Amniotic epithelial cell (primary cell): ENCODE measurements around the gene GH2.
"Not testable (repeated sequence)": the region's sequence is repeated elsewhere in the genome, so short reads cannot be mapped to it uniquely, and the experiment has no call there.

Experiments used
- DNase-seq: peaks from one replicate; pipeline ENCODE4 v3.0.0-alpha.2; 2010; ENCODE audit warnings: low read depth

The GH2 gene

DNA sequence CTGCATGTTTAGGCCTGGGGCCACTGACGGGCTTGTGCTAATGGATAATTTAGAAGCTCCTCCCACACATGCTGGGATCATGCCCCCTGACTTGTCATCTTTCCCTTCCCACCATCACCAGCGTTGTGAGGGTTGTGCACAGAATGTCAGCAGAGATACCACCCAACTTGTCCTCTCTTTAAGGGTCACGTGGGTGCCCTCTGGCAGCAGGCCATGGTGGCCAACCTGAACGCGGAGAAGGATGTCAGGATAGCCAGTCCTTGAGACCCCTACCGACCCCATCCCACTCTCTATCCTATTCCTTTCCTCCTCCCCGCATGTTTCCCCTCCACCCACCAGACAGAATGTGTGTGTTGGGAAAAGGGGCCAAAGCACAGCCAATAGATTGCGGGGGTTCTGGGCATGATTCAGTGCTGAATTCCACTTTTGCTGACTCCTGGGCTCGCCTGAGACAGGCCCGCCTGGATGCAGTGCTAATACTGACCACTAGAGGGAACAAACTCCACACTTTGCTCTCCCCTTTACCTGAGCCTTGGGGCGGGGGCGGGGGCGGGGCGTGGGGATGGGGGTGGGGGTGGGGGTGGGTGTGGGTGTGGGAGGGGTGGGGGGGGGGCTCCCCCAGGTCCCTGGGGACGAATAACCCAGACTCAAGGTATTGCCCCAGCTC lies at the start of gene GH2:
Gene GH2 (minus strand): TSS at position 10 of the 667 bp plus-strand sequence. CDS start 143 bp downstream, outside the sequence.
- DNase-seq = peak; percentile 55

GRCh38 chr17:63930951-63931575 lies 49.3 kb upstream of the GH2 start:
- no peak for DNase-seq

- no peak for DNase-seq
Observed at GRCh38 chr17:63929860-63930766, 48.4 kb upstream of the GH2 start.

DNA sequence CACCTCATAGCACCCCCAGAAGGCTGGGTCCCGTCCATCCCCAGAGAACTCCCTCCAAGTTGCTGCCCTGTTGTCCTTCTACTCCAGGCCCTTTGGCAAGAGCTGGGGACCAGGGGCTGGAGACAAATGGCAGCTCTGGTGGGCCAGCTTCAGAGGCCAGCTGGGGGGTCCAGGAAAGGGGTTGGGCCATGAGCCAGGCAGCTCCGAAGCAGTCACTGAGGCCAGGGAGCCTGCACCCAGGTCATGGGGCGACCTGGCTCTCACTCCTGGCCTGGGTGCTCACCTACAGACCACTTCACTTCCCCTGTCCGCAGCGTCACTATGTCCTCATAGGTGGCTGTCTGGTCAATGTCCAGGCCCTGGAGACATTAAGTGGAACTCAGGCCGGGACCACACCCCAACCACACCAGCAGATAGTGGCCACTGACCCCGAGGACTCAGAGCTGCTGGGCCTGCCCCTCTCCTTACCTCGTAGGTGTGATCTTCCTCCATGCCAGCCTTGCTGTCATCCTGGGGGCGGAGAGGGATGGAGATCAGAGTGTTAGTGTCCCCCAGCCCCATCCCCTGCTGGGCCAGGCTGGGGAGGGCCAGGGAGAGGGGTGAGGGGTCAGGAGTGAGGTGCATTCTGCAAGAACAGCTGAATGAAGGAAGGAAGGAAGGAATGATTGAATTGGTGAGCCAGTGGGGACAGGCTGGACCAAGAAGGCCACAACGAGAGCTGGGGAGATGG lies 47.4 kb upstream of the GH2 start:
- no peak for DNase-seq

DNA sequence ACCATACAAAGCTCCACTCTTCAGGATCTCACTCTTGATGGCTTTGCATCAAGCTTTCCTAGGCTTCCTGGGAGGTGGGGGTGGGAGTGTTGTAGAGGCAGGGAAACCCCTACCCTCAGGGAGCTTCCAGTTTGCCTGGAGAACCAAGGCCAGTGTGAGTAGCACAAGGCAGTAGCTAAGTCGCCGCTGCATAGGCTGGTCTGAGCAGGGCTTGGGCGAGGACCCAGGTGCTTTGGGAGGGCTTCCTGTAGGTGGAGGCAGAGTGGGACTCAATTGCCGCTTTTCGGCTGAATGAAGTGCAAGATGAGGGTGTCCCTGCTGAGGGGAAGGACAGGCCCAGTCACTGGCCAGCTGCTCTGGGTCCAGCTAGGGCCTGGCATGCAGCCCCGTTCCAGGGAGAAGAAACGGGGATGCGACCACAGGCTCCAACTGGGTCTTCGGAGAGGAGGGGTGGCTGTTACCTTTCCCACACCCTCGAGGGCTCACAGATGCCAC lies 46.5 kb upstream of the GH2 start:
- DNase-seq = no peak

DNA sequence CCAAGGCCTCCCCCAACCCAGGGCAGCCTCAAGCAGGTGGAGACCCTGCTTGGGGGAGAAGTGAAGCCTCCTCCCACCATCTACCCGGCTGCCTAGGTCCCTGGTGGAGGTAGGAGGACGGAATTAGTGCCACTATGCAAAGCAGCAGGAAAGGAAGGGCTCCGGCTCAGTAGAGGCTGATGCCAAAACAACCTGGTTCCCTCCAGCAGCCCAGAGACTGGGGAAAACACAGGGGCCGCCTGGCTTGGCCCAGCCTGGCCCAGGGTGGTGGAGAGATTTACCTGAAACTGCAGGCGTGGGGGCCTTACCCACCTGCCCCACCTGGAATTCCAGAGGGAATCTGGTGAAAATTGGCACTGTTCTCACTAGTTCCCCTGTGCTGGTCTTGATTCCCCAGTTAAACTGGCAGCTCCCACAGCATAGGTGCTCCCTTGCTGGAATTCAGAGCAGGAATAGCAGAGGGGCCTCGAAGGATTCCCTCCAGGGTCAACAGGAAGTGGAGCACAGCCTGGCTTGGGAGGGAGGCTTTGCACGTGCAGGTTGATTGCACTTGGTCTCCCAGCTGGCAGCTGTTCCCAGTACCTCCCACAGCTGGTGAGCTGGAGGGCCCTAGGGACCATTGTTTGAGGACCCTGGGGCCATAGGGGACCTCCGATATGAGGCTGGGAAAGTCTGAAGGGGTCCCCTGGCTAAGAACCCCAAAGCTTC lies 45.9 kb upstream of the GH2 start:
- no peak for DNase-seq

DNA sequence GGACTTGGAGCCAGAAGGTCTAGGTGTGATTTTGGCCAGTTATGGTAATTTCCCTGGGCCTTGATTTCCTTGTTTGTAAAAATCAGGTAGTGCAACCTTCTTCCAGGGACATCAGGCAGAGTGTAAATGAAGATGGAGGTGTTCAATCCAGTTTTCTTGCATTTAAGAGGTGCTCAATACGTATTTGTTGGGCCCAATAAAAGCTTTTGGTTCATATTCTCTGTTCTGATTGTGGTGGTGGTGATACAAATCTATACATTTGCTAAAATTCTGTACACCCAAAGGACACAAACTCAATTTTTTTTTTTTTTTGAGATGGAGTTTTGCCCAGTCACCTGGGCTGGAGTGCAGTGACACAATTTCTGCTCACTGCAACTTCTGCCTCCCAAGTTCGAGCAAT lies 44.4 kb upstream of the GH2 start:
- no peak for DNase-seq

DNA sequence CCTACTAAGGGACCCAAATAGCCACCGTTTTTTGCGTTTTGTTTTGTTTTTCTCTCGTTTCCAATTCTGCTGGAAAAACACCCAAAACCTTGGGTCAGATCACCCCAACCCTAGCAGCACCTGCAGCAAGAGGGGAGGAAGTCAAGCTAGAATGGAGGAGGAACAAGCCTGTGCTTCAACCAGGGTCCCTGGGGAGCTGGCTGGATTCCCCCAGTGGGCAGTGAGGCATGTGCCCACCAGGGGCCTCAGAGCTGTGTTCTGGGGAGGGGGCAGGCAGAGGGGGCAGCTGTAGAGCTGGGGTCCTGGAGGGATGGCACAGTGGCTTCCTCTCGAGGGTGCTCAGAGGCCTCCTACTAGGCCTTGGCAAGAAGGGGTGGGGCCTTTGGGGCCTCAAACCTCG lies 43.9 kb upstream of the GH2 start:
- DNase-seq = no peak

DNA sequence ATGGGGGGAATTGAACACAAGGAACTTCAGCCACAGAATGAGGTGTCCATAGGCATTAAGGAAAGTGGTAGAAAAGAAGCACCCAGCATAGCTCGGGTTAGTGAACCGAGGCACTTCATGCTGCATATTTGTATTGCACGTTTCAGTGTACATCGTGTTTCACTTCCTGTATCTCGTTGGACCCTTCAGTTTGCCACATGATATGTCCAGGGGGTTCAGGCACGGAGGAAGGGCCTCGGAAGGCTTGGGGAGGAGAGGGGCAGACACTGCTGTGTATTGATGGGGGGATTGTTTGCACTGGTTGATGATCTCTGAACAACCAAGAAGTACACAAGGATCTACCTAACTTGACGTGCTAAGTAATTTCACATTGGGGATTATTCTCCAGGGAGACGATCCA lies 40.7 kb upstream of the GH2 start:
- not testable (repeated sequence) for DNase-seq

- DNase-seq = not testable (repeated sequence)
Observed at GRCh38 chr17:63920779-63921178, 39.0 kb upstream of the GH2 start.

DNA sequence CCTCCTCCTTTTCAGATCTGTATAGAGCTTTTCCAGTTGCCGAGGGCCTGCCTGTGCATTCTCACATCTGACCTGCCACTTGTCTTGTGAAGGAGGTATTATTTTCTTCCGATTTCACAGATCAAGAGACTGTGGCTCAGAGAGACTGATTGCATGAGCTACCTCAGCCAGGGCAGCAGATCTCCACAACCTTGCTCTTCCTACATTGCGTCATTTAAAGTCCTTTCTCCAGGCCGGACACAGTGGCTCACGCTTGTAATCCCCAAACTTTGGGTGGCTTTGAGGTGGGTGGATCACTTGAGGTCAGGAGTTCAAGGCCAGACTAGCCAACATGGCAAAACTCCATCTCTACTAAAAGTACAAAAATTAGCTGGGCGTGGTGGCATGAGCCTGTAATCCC lies 38.3 kb upstream of the GH2 start:
- DNase-seq = peak; percentile 6

DNA sequence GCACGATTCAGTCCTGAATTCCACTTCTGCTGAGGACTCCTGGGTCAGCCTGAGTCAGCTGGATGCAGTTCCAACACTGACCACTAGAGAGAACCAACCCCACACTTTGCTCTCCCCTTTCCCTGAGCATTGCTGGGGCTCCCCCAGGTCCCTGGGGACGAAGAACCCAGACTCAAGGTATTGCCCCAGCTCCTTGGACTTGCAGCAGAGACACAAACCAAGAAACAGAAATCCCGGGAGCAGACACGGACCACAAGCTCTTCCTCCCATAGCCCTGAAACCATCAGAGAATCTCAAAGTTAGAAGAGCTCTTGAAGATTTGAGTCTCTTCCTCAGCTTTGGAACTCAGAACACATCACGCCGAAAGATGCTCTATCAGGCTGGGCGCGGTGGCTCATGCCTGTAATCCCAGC lies 37.6 kb upstream of the GH2 start:
- peak; percentile 39 for DNase-seq

DNA sequence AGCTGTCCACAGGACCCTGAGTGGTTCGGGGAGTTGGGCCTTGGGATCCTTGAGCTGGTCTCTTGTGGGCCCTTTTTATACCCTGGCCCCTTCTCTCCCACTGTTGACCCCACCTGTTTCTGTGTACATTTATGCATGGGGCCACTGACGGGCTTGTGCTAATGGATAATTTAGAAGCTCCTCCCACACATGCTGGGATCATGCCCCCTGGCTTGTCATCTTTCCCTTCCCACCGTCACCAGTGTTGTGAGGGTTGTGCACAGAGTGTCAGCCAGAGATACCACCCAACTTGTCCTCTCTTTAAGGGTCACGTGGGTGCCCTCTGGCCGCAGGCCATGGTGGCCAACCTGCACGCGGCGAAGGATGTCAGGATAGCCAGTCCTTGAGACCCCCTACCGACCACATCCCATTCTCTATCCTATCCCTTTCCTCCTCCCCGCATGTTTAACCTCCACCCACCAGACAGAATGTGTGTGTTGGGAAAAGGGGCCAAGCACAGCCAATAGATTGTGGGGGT lies 37.1 kb upstream of the GH2 start, which contains the start of gene GH1:
Gene GH1 (minus strand): TSS at position 51 of the 517 bp plus-strand sequence. CDS start 63 bp downstream, outside the sequence.
- not testable (repeated sequence) for DNase-seq

GRCh38 chr17:63918305-63918704 lies 36.6 kb upstream of the GH2 start:
- DNase-seq = no peak

DNA sequence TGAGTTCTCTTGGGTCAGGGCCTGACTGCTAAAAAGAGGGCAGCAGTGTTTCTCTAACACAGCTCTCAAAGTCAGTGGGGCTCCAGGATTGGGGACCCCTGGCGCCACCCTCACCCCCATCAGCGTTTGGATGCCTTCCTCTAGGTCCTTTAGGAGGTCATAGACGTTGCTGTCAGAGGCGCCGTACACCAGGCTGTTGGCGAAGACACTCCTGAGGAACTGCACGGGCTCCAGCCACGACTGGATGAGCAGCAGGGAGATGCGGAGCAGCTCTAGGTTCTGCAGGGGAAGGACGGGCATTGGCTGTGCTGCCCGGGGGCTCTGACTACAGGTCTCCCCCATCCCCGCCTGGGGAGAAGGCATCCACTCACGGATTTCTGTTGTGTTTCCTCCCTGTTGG lies 35.9 kb upstream of the GH2 start:
- DNase-seq = no peak

DNA sequence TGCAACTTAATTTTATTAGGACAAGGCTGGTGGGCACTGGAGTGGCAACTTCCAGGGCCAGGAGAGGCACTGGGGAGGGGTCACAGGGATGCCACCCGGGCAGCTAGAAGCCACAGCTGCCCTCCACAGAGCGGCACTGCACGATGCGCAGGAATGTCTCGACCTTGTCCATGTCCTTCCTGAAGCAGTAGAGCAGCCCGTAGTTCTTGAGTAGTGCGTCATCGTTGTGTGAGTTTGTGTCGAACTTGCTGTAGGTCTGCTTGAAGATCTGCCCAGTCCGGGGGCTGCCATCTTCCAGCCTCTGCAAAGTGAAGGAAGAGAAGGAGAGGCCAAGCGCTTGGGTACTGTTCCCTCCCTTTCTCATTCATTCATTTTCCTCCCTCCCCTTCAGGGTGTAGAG lies 35.5 kb upstream of the GH2 start:
- DNase-seq = not testable (repeated sequence)

DNA sequence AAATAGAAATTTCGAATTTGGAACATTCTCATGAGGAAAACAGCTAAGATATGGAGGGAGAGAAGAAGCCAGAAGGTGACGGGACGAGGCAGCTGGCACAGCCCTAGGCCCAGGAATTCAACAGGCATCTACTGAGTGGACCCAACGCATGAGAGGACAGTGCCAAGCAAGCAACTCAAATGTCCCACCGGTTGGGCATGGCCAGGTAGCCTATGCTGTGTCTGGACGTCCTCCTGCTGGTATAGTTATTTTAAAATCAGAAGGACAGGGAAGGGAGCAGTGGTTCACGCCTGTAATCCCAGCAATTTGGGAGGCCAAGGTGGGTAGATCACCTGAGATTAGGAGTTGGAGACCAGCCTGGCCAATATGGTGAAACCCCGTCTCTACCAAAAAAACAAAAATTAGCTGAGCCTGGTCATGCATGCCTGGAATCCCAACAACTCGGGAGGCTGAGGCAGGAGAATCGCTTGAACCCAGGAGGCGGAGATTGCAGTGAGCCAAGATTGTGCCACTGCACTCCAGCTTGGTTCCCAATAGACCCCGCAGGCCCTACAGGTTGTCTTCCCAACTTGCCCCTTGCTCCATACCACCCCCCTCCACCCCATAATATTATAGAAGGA lies 34.9 kb upstream of the GH2 start:
- no peak for DNase-seq

DNA sequence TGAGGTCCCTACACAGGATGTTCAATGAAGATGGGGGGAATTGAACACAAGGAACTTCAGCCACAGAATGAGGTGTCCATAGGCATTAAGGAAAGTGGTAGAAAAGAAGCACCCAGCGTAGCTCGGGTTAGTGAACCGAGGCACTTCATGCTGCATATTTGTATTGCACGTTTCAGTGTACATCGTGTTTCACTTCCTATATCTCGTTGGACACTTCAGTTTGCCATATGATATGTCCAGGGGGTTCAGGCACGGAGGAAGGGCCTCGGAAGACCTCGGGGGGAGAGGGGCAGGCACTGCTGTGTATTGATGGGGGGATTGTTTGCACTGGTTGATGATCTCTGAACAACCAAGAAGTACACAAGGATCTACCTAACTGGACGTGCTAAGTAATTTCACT lies 34.0 kb upstream of the GH2 start:
- DNase-seq = not testable (repeated sequence)

GRCh38 chr17:63914471-63914870 lies 32.7 kb upstream of the GH2 start:
- no peak for DNase-seq

DNA sequence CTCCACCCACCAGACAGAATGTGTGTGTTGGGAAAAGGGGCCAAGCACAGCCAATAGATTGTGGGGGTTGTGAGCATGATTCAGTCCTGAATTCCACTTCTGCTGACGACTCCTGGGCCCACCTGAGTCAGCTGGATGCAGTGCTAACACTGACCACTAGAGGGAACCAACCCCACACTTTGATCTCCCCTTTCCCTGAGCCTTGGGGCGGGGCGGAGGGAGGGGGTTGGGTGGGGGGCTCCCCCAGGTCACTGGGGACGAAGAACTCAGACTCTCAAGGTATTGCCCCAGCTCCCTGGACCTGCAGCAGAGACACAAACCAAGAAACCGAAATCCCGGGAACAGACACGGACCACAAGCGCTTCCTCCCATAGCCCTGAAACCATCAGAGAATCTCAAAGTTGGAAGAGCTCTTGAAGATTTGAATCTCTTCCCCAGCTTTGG lies 29.9 kb upstream of the GH2 start:
- peak; percentile 13 for DNase-seq
